SK-N-SH treated with all-trans-retinoic acid at 6 μM for 48 hours (cell line): ENCODE measurements around the gene EIF4EBP3.

Source experiments
- ARNTL ChIP-seq: fragments of 450-650 bp; formaldehyde crosslinking; IDR thresholded peaks from 2 replicates; pipeline ENCODE4 v1.5.0; 2020; ENCODE audit warnings: low read depth, mild to moderate bottlenecking, moderate library complexity, borderline replicate concordance
- BACH2 ChIP-seq: fragments of 250-450 bp; sonication (Bioruptor Pico); IDR thresholded peaks from 2 replicates; pipeline ENCODE4 v1.9.0; 2021; ENCODE audit warnings: mild to moderate bottlenecking, borderline replicate concordance
- CSRNP3 ChIP-seq: fragments of 250-450 bp; sonication (Bioruptor Pico); IDR thresholded peaks from 2 replicates; pipeline ENCODE4 v1.5.1; 2021; ENCODE audit warnings: mild to moderate bottlenecking, moderate library complexity
- ESRRG ChIP-seq: fragments of 250-450 bp; sonication (Bioruptor Pico); IDR thresholded peaks from 2 replicates; pipeline ENCODE4 v1.6.1; 2021; ENCODE audit warnings: mild to moderate bottlenecking
- RARB ChIP-seq: fragments of 250-450 bp; sonication (Bioruptor Pico); IDR thresholded peaks from 2 replicates; pipeline ENCODE4 v1.8.0; 2021; ENCODE audit warnings: mild to moderate bottlenecking, moderate library complexity
- TOX ChIP-seq: fragments of 250-450 bp; sonication (Bioruptor Pico); IDR thresholded peaks from 2 replicates; pipeline ENCODE4 v1.8.0; 2021; ENCODE audit warnings: mild to moderate bottlenecking, moderate library complexity, borderline replicate concordance
- ZC3H10 ChIP-seq: fragments of 250-450 bp; sonication (Bioruptor Pico); IDR thresholded peaks from 2 replicates; pipeline ENCODE4 v1.5.1; 2021; ENCODE audit warnings: mild to moderate bottlenecking, moderate library complexity
- ZFP30 ChIP-seq: fragments of 450-650 bp; formaldehyde crosslinking; IDR thresholded peaks from 2 replicates; pipeline ENCODE4 v1.5.0; 2022; ENCODE audit warnings: mild to moderate bottlenecking, moderate library complexity
- ZNF565 ChIP-seq: fragments of 450-650 bp; formaldehyde crosslinking; conservative IDR thresholded peaks from 2 replicates; pipeline ENCODE4 v1.5.0; 2020; ENCODE audit warnings: low read depth, mild to moderate bottlenecking, moderate library complexity
- ZNF70 ChIP-seq: fragments of 450-650 bp; formaldehyde crosslinking; IDR thresholded peaks from 2 replicates; pipeline ENCODE4 v1.5.0; 2020; ENCODE audit warnings: mild to moderate bottlenecking, moderate library complexity
- TF ChIP-seq, protein P1 (sequence below): fragments of 250-450 bp; sonication (Bioruptor Pico); IDR thresholded peaks from 2 replicates; pipeline ENCODE4 v1.8.0; 2020; ENCODE audit warnings: mild to moderate bottlenecking, moderate library complexity, borderline replicate concordance
- TF ChIP-seq, protein P2 (sequence below): fragments of 250-450 bp; sonication (Bioruptor Pico); IDR thresholded peaks from 2 replicates; pipeline ENCODE4 v1.5.1; 2020; ENCODE audit warnings: low read depth, mild to moderate bottlenecking, moderate library complexity

GRCh38 chr5:140497897-140498296 lies 49.6 kb upstream of the EIF4EBP3 start:
- no peak for TF ChIP-seq ZNF565 (CRISPR knock-in tag)
- TF ChIP-seq CSRNP3 (CRISPR knock-in tag), result no peak
- no peak for TF ChIP-seq ZFP30 (CRISPR knock-in tag)
- no peak for TF ChIP-seq ARNTL (CRISPR knock-in tag)
- no peak for TF ChIP-seq ESRRG (CRISPR knock-in tag)
- TF ChIP-seq, protein P1, sequence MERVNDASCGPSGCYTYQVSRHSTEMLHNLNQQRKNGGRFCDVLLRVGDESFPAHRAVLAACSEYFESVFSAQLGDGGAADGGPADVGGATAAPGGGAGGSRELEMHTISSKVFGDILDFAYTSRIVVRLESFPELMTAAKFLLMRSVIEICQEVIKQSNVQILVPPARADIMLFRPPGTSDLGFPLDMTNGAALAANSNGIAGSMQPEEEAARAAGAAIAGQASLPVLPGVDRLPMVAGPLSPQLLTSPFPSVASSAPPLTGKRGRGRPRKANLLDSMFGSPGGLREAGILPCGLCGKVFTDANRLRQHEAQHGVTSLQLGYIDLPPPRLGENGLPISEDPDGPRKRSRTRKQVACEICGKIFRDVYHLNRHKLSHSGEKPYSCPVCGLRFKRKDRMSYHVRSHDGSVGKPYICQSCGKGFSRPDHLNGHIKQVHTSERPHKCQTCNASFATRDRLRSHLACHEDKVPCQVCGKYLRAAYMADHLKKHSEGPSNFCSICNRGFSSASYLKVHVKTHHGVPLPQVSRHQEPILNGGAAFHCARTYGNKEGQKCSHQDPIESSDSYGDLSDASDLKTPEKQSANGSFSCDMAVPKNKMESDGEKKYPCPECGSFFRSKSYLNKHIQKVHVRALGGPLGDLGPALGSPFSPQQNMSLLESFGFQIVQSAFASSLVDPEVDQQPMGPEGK (CRISPR knock-in tag), result no peak
- TF ChIP-seq, protein P2, sequence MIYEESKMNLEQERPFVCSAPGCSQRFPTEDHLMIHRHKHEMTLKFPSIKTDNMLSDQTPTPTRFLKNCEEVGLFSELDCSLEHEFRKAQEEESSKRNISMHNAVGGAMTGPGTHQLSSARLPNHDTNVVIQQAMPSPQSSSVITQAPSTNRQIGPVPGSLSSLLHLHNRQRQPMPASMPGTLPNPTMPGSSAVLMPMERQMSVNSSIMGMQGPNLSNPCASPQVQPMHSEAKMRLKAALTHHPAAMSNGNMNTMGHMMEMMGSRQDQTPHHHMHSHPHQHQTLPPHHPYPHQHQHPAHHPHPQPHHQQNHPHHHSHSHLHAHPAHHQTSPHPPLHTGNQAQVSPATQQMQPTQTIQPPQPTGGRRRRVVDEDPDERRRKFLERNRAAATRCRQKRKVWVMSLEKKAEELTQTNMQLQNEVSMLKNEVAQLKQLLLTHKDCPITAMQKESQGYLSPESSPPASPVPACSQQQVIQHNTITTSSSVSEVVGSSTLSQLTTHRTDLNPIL (CRISPR knock-in tag), result no peak
- no peak for TF ChIP-seq BACH2 (CRISPR knock-in tag)
- no peak for TF ChIP-seq ZNF70 (CRISPR knock-in tag)
- no peak for TF ChIP-seq TOX
- no peak for TF ChIP-seq ZC3H10 (CRISPR knock-in tag)
- no peak for TF ChIP-seq RARB (CRISPR knock-in tag)
